HEK293 (cell line): Measurements from ENCODE around the gene FGFR2.
A peak's percentile ranks its signal among the peaks of the same experiment; 100 is the strongest.

ENCODE experiments used
- CTCF ChIA-PET: fragments of 350-600 bp; formaldehyde crosslinking; extraction: SDS; loops from one replicate; lab custom pipeline; 2021; ENCODE audit warnings: antibody characterized with exemption; lab: Yijun Ruan, JAX
- POLR2A ChIA-PET: fragments of 300-600 bp; formaldehyde crosslinking; extraction: SDS; loops from one replicate; lab custom pipeline; 2020; ENCODE audit warnings: antibody characterized with exemption, inconsistent platforms; lab: Yijun Ruan, JAX
- H3K27ac ChIP-seq: fragments of 200-500 bp; sonication (Bioruptor generic); 2 replicates; pipeline ENCODE4 v1.5.1; 2014; ENCODE audit warnings: low read depth, low read length, control low read depth, inconsistent platforms; ENCODE audit errors: extremely low read depth
- H3K36me3 ChIP-seq, 2 experiments: fragments of 200-500 bp in 1 of 2; sonication (Bioruptor generic) in 1 of 2; 1 replicate in 1 of 2; 2 replicates in 1 of 2; pipeline ENCODE4 v1.5.1; 2014 to 2017; ENCODE audit warnings: inconsistent platforms in 2 of 2, low read length in 2 of 2; ENCODE audit not compliant: control insufficient read depth in 2 of 2, insufficient read depth in 1 of 2
- H3K4me1 ChIP-seq: fragments of 200-500 bp; sonication (Bioruptor generic); 2 replicates; pipeline ENCODE4 v1.5.1; 2014; ENCODE audit warnings: mild to moderate bottlenecking, low read length, inconsistent platforms; ENCODE audit not compliant: control insufficient read depth, insufficient read depth
- H3K4me3 ChIP-seq: 2 replicates; pipeline ENCODE4 v1.5.1; 2011; ENCODE audit warnings: low read depth, mild to moderate bottlenecking, control low read depth, low read length, moderate library complexity
- H3K9me3 ChIP-seq: fragments of 200-500 bp; sonication (Bioruptor generic); 2 replicates; pipeline ENCODE4 v1.5.1; 2014; ENCODE audit warnings: low read depth, low read length, inconsistent platforms; ENCODE audit not compliant: control insufficient read depth, insufficient read depth
- REPIN1 ChIP-seq: fragments of 450-650 bp; formaldehyde crosslinking; IDR thresholded peaks from 2 replicates; pipeline ENCODE4 v1.5.1; 2017; ENCODE audit warnings: missing biosample characterization, missing genetic modification characterization, low read depth
- YY1 ChIP-seq: fragments of 450-650 bp; formaldehyde crosslinking; IDR thresholded peaks from 2 replicates; pipeline ENCODE4 v1.5.1; 2018; ENCODE audit warnings: missing biosample characterization, missing genetic modification characterization
- ZBTB1 ChIP-seq: fragments of 450-650 bp; formaldehyde crosslinking; IDR thresholded peaks from 2 replicates; pipeline ENCODE4 v1.5.1; 2016; ENCODE audit warnings: missing biosample characterization, missing genetic modification characterization
- ZBTB11 ChIP-seq: fragments of 450-650 bp; formaldehyde crosslinking; conservative IDR thresholded peaks from 2 replicates; pipeline ENCODE4 v1.5.1; 2016; ENCODE audit warnings: low read depth, missing biosample characterization, missing genetic modification characterization
- ZBTB44 ChIP-seq: fragments of 450-650 bp; IDR thresholded peaks from 2 replicates; pipeline ENCODE4 v1.5.1; 2018; ENCODE audit warnings: missing biosample characterization, mild to moderate bottlenecking, missing genetic modification characterization
- ZBTB49 ChIP-seq: fragments of 450-650 bp; formaldehyde crosslinking; IDR thresholded peaks from 2 replicates; pipeline ENCODE4 v1.5.1; 2016; ENCODE audit warnings: missing biosample characterization, missing genetic modification characterization, low read depth
- ZFHX2 ChIP-seq: fragments of 450-650 bp; formaldehyde crosslinking; conservative IDR thresholded peaks from 2 replicates; pipeline ENCODE4 v1.5.1; 2016; ENCODE audit warnings: missing biosample characterization, missing genetic modification characterization
- ZNF341 ChIP-seq: fragments of 450-650 bp; formaldehyde crosslinking; IDR thresholded peaks from 2 replicates; pipeline ENCODE4; 2016; ENCODE audit warnings: low read depth, missing biosample characterization, missing genetic modification characterization
- ZNF362 ChIP-seq: fragments of 450-650 bp; formaldehyde crosslinking; IDR thresholded peaks from 2 replicates; pipeline ENCODE4 v1.5.1; 2016; ENCODE audit warnings: missing biosample characterization, missing genetic modification characterization
- ZNF514 ChIP-seq: fragments of 450-650 bp; formaldehyde crosslinking; IDR thresholded peaks from 2 replicates; pipeline ENCODE4 v1.5.1; 2016; ENCODE audit warnings: missing biosample characterization, missing genetic modification characterization
- ZNF530 ChIP-seq: fragments of 450-650 bp; formaldehyde crosslinking; IDR thresholded peaks from 2 replicates; pipeline ENCODE4 v1.5.1; 2016; ENCODE audit warnings: low read depth, missing biosample characterization, missing genetic modification characterization
- ZNF549 ChIP-seq: fragments of 450-650 bp; IDR thresholded peaks from 2 replicates; pipeline ENCODE4 v1.5.1; 2018; ENCODE audit warnings: missing biosample characterization, missing genetic modification characterization, mild to moderate bottlenecking, inconsistent platforms, moderate library complexity
- ZNF596 ChIP-seq: fragments of 450-650 bp; IDR thresholded peaks from 2 replicates; pipeline ENCODE4 v1.5.0; 2018; ENCODE audit warnings: missing biosample characterization, mild to moderate bottlenecking, missing genetic modification characterization, moderate library complexity
- ZNF623 ChIP-seq: fragments of 450-650 bp; formaldehyde crosslinking; IDR thresholded peaks from 2 replicates; pipeline ENCODE4 v1.5.1; 2016; ENCODE audit warnings: missing biosample characterization, missing genetic modification characterization
- ZNF645 ChIP-seq: fragments of 450-650 bp; formaldehyde crosslinking; IDR thresholded peaks from 2 replicates; pipeline ENCODE4; 2016; ENCODE audit warnings: missing biosample characterization, missing genetic modification characterization
- ZNF777 ChIP-seq: fragments of 450-650 bp; formaldehyde crosslinking; IDR thresholded peaks from 2 replicates; pipeline ENCODE4 v1.5.1; 2017; ENCODE audit warnings: missing biosample characterization, missing genetic modification characterization, borderline replicate concordance

FGFR2 gene

GRCh38 chr10:121509796-121510195, 88.4 kb downstream of the FGFR2 start (continued):
- TF ChIP-seq ZBTB11 (no peak), ZNF341 (no peak), ZNF530 (tag by site-specific recombination) (no peak), ZNF596 (no peak), ZBTB49 (tag by site-specific recombination) (no peak), ZNF777 (no peak), YY1 (no peak), ZFHX2 (tag by site-specific recombination) (no peak), ZBTB44 (tag by site-specific recombination) (no peak), ZNF645 (no peak), ZNF514 (tag by site-specific recombination) (no peak), ZNF549 (tag by site-specific recombination) (no peak), ZBTB1 (tag by site-specific recombination) (no peak)

GRCh38 chr10:121509112-121509511, 89.1 kb downstream of the FGFR2 start:
- H3K4me3 ChIP-seq, result no peak overlapping the region
- TF ChIP-seq ZNF623 (tag by site-specific recombination) (no peak), ZNF362 (tag by site-specific recombination) (0 out of 2 replicates have a peak, but pooled peaks have one; percentile 45), REPIN1 (no peak)
- H3K9me3 ChIP-seq, result no peaks in the 10 kb centered on the region
- peaks cover 0 to 25% of the 10 kb centered on the region in 2 experiments; a peak in 2 of 3 replicates for H3K36me3 ChIP-seq
- CTCF ChIA-PET, result interaction anchor here (0.7 kb wide), 1 partner anchor 479 kb away, joined by 4 read pairs; no protein-coding TSS in a partner anchor
- POLR2A ChIA-PET, result interaction anchor here (0.6 to 0.7 kb wide), 3 partner anchors 114 to 435 kb away, joined by 4 to 8 read pairs (median 6); no protein-coding TSS in a partner anchor
- peaks cover 3% of the 10 kb centered on the region for H3K4me1 ChIP-seq
- H3K27ac ChIP-seq, result no peak overlapping the region
